ENCODE data around the gene MISP. TPM values are rescaled to one million over a fixed set of nuclear protein-coding genes. Genes with fewer than 3 reads are reported as not detected.

Gene MISP
- total RNA-seq, 1 experiment from 2014 or later = not detected

GRCh38 chr19:747432-748273 is 3.3 kb upstream of the MISP start:
- Histone ChIP-seq H3K27ac (ENCODE audit: low read length) (no peak overlapping the region), H3K4me2 (ENCODE audit: low read depth, low read length, poor library complexity, severe bottlenecking) (no peak overlapping the region), H3K9me2 (replicated peaks; ENCODE audit: insufficient read depth, low read length) (no peaks in the 10 kb centered on the region), H4K20me1 (ENCODE audit: insufficient read depth, low read depth, low read length) (no peaks in the 10 kb centered on the region), H3K4me3 (ENCODE audit: low read length) (no peak overlapping the region), H3K4me1 (ENCODE audit: low read length) (no peaks in the 10 kb centered on the region), H3K36me3 (ENCODE audit: insufficient read depth, low read length) (no peaks in the 10 kb centered on the region), H3K9ac (ENCODE audit: low read length) (no peak overlapping the region), H3K9me3 (ENCODE audit: low read length) (no peaks in the 10 kb centered on the region; the same call in 1 of the 2 replicates), H3K79me2 (ENCODE audit: low read length) (no peaks in the 10 kb centered on the region), H3K27me3 (ENCODE audit: low read length) (no peaks in the 10 kb centered on the region), H2AFZ (ENCODE audit: low read length) (no peak overlapping the region)
- DNase-seq = no peak

GRCh38 chr19:748274-748598 is 2.7 kb upstream of the MISP start:
- Histone ChIP-seq H3K27me3 (ENCODE audit: low read length) (no peaks in the 10 kb centered on the region), H3K4me2 (ENCODE audit: low read depth, low read length, poor library complexity, severe bottlenecking) (no peak overlapping the region), H3K4me1 (ENCODE audit: low read length) (no peaks in the 10 kb centered on the region), H3K9me3 (ENCODE audit: low read length) (no peaks in the 10 kb centered on the region; the same call in 1 of the 2 replicates), H2AFZ (ENCODE audit: low read length) (no peak overlapping the region), H3K79me2 (ENCODE audit: low read length) (no peaks in the 10 kb centered on the region), H3K9me2 (replicated peaks; ENCODE audit: insufficient read depth, low read length) (no peaks in the 10 kb centered on the region), H3K27ac (ENCODE audit: low read length) (no peak overlapping the region), H3K9ac (ENCODE audit: low read length) (no peak overlapping the region), H3K4me3 (ENCODE audit: low read length) (no peak overlapping the region), H3K36me3 (ENCODE audit: insufficient read depth, low read length) (no peaks in the 10 kb centered on the region), H4K20me1 (ENCODE audit: insufficient read depth, low read depth, low read length) (no peaks in the 10 kb centered on the region)
- DNase-seq = no peak

DNA sequence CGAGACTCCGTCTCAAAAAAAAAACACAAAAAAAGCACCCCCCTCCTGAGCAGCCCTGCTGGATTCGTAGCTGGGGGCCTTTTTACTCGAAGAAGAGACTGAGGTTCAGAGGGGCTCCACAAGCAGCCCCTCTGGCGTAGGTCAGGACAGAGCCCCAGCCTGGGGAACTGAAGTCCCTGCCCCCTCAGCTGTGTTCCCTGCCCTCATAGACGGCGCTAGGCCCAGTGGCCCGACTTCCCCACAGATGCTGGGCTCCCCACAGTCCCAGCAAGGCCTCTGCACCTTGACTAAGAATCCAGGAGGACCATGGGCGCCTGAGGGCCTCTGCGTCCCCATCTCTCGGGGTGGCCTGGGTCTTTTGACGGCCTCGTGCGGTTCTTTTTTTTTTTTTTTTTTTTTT is 1.1 kb upstream of the MISP start:
- Histone ChIP-seq H3K9me2 (replicated peaks; ENCODE audit: insufficient read depth, low read length) (no peaks in the 10 kb centered on the region), H2AFZ (ENCODE audit: low read length) (no peak overlapping the region), H3K4me1 (ENCODE audit: low read length) (no peaks in the 10 kb centered on the region), H3K27me3 (ENCODE audit: low read length) (no peaks in the 10 kb centered on the region), H4K20me1 (ENCODE audit: insufficient read depth, low read depth, low read length) (no peaks in the 10 kb centered on the region), H3K79me2 (ENCODE audit: low read length) (no peaks in the 10 kb centered on the region), H3K4me2 (ENCODE audit: low read depth, low read length, poor library complexity, severe bottlenecking) (no peak overlapping the region), H3K9ac (ENCODE audit: low read length) (no peak overlapping the region), H3K27ac (ENCODE audit: low read length) (no peak overlapping the region), H3K4me3 (ENCODE audit: low read length) (no peak overlapping the region), H3K9me3 (ENCODE audit: low read length) (no peaks in the 10 kb centered on the region; the same call in 1 of the 2 replicates), H3K36me3 (ENCODE audit: insufficient read depth, low read length) (no peaks in the 10 kb centered on the region)
- no peak for DNase-seq

DNA sequence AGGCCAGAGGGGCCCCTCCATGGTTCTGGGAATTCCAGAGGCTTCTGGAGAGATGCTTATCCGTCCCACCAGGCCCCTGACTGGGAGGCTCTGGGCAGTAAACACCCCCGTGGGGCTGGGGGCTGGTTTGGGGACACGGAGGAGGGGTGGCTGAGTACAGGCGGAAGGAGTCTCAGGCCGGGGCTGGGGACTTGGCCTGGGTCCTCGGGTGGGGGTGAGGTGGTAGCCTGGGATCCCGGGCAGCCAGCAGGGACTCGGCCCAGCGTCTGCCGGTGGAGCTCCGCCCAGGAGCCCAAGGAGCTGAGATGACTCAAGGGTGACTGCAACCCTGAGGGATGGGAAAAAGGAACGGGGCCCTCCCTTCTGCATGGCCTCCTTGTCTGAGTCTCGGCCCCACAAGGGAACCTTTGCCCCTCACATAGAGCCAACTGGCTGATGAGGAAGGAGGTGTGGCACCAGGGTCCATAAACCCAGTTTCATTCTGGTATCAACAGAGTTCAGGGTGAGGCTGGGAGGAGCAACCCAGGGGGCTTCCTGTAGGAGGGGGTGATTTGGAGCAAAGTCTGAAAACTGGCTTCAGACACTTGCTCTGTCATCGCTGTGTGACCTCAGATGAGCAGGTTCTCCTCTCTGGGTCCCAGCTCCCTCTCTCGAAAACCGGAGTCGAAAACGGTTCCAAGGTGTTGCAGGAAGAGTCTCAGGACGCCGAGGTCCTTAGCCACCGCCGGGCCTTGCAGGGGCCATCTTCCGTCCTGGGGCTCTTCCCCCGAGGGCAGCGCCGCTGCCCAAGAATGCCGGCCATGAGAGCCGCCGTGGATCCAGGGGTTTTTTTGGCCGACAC is 809 bp downstream of the MISP start:
- Histone ChIP-seq H3K27me3 (ENCODE audit: low read length) (no peaks in the 10 kb centered on the region), H4K20me1 (ENCODE audit: insufficient read depth, low read depth, low read length) (no peaks in the 10 kb centered on the region), H2AFZ (ENCODE audit: low read length) (no peak overlapping the region), H3K9ac (ENCODE audit: low read length) (no peak overlapping the region), H3K27ac (ENCODE audit: low read length) (no peak overlapping the region), H3K9me3 (ENCODE audit: low read length) (peaks cover 8% of the 10 kb centered on the region), H3K4me1 (ENCODE audit: low read length) (no peaks in the 10 kb centered on the region), H3K79me2 (ENCODE audit: low read length) (no peaks in the 10 kb centered on the region), H3K4me3 (ENCODE audit: low read length) (no peak overlapping the region), H3K36me3 (ENCODE audit: insufficient read depth, low read length) (no peaks in the 10 kb centered on the region), H3K9me2 (replicated peaks; ENCODE audit: insufficient read depth, low read length) (no peaks in the 10 kb centered on the region), H3K4me2 (ENCODE audit: low read depth, low read length, poor library complexity, severe bottlenecking) (no peak overlapping the region)
- DNase-seq = no peak

- Histone ChIP-seq H3K9me3 (ENCODE audit: low read length) (peaks cover 16% of the 10 kb centered on the region), H4K20me1 (ENCODE audit: insufficient read depth, low read depth, low read length) (no peaks in the 10 kb centered on the region), H3K9ac (ENCODE audit: low read length) (no peak overlapping the region), H3K9me2 (replicated peaks; ENCODE audit: insufficient read depth, low read length) (no peaks in the 10 kb centered on the region), H3K4me2 (ENCODE audit: low read depth, low read length, poor library complexity, severe bottlenecking) (no peak overlapping the region), H3K36me3 (ENCODE audit: insufficient read depth, low read length) (no peaks in the 10 kb centered on the region), H3K4me1 (ENCODE audit: low read length) (no peaks in the 10 kb centered on the region), H3K27ac (ENCODE audit: low read length) (no peak overlapping the region), H2AFZ (ENCODE audit: low read length) (no peak overlapping the region), H3K27me3 (ENCODE audit: low read length) (no peaks in the 10 kb centered on the region), H3K4me3 (ENCODE audit: low read length) (no peak overlapping the region), H3K79me2 (ENCODE audit: low read length) (no peaks in the 10 kb centered on the region)
- DNase-seq = peak; percentile 47
Observed at GRCh38 chr19:752652-753517, 2.0 kb downstream of the MISP start.

GRCh38 chr19:754530-754929 is 3.6 kb downstream of the MISP start:
- no peaks in the 10 kb centered on the region for H3K9me2 ChIP-seq (replicated peaks; ENCODE audit: insufficient read depth, low read length)
- no peak overlapping the region for H2AFZ ChIP-seq (ENCODE audit: low read length)
- peaks cover 16% of the 10 kb centered on the region for H3K9me3 ChIP-seq (ENCODE audit: low read length)
- H3K9ac ChIP-seq (ENCODE audit: low read length) = no peak overlapping the region
- H3K4me1 ChIP-seq (ENCODE audit: low read length) = no peaks in the 10 kb centered on the region
- no peaks in the 10 kb centered on the region for H4K20me1 ChIP-seq (ENCODE audit: insufficient read depth, low read depth, low read length)
- H3K36me3 ChIP-seq (ENCODE audit: insufficient read depth, low read length) = no peaks in the 10 kb centered on the region
- no peak for DNase-seq
- H3K27me3 ChIP-seq (ENCODE audit: low read length) = no peaks in the 10 kb centered on the region
- no peak overlapping the region for H3K4me3 ChIP-seq (ENCODE audit: low read length)
- no peaks in the 10 kb centered on the region for H3K79me2 ChIP-seq (ENCODE audit: low read length)
- H3K27ac ChIP-seq (ENCODE audit: low read length) = no peak overlapping the region
- no peak overlapping the region for H3K4me2 ChIP-seq (ENCODE audit: low read depth, low read length, poor library complexity, severe bottlenecking)

DNA sequence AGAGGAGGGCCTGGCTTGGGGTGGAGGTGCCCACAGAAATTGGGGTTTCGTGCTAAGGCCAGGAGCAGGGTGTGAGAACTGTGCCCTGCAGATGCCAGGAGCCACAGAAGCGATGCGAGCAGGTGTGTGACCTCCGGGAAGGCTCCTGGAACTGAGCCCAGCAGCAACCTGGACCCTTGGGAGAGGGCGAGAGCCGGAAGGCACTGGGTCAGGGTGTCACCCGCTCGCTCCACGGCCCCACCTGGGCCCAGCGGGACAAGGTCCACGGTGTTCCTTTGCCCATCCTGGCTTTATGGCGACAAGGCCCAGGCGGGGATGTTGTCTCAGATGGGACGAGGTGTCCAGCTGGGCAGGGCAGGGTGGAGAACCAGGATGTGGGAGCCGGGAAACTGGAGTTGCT is 4.2 kb downstream of the MISP start:
- H3K27ac ChIP-seq (ENCODE audit: low read length) = no peak overlapping the region

DNA sequence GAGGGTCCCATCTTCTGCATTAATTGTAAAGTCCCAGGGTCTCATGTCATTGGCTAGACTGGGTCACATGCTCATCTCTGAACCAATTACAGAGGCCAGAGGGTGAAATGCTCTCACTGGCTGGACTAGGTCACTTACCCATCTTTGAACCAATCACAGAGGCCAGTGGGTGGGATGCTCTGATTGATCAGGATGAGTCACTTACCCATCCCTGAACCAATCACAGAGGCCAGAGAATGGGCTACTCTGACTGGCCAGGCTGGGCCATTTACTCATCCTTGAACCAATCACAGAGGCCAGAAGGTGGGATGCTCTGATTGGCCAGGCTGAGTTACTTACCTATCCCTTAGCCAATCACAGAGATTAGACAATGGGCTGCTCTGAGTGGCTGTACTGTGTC is 5.3 kb downstream of the MISP start:
- Histone ChIP-seq H3K36me3 (ENCODE audit: insufficient read depth, low read length) (no peaks in the 10 kb centered on the region), H3K27ac (ENCODE audit: low read length) (no peak overlapping the region), H3K27me3 (ENCODE audit: low read length) (no peaks in the 10 kb centered on the region), H4K20me1 (ENCODE audit: insufficient read depth, low read depth, low read length) (no peaks in the 10 kb centered on the region), H3K4me1 (ENCODE audit: low read length) (no peaks in the 10 kb centered on the region), H3K9me3 (ENCODE audit: low read length) (peaks cover 16% of the 10 kb centered on the region), H3K4me3 (ENCODE audit: low read length) (no peak overlapping the region), H2AFZ (ENCODE audit: low read length) (no peak overlapping the region), H3K79me2 (ENCODE audit: low read length) (no peaks in the 10 kb centered on the region), H3K9ac (ENCODE audit: low read length) (no peak overlapping the region), H3K4me2 (ENCODE audit: low read depth, low read length, poor library complexity, severe bottlenecking) (no peak overlapping the region), H3K9me2 (replicated peaks; ENCODE audit: insufficient read depth, low read length) (no peaks in the 10 kb centered on the region)
- DNase-seq = peak; percentile 93

More for the DNA sequence above, 4.2 kb downstream of the MISP start:
- H3K27me3 ChIP-seq (ENCODE audit: low read length) = no peaks in the 10 kb centered on the region
- no peak overlapping the region for H2AFZ ChIP-seq (ENCODE audit: low read length)
- H4K20me1 ChIP-seq (ENCODE audit: insufficient read depth, low read depth, low read length) = no peaks in the 10 kb centered on the region
- peaks cover 16% of the 10 kb centered on the region for H3K9me3 ChIP-seq (ENCODE audit: low read length)
- no peak overlapping the region for H3K4me2 ChIP-seq (ENCODE audit: low read depth, low read length, poor library complexity, severe bottlenecking)
- no peaks in the 10 kb centered on the region for H3K79me2 ChIP-seq (ENCODE audit: low read length)
- H3K36me3 ChIP-seq (ENCODE audit: insufficient read depth, low read length) = no peaks in the 10 kb centered on the region
- no peak overlapping the region for H3K9ac ChIP-seq (ENCODE audit: low read length)
- H3K9me2 ChIP-seq (replicated peaks; ENCODE audit: insufficient read depth, low read length) = no peaks in the 10 kb centered on the region
- H3K4me1 ChIP-seq (ENCODE audit: low read length) = no peaks in the 10 kb centered on the region
- no peak overlapping the region for H3K4me3 ChIP-seq (ENCODE audit: low read length)
- DNase-seq = no peak
